HCT116 (cell line): ENCODE results near the gene MAPK8IP1. TPM values are rescaled to one million over a fixed set of nuclear protein-coding genes. Genes with fewer than 3 reads are reported as not detected.

Experiments
- ATAC-seq: fragments of 200-7000 bp; cut with Tn5 transposase; 2 replicates; pipeline ENCODE4 v1.9.1; 2020; ENCODE audit warnings: mild to moderate bottlenecking, moderate library complexity
- BruUV-seq: library from RNA; stranded (reverse); fragments of 400-500 nt; replicated peaks from 2 replicates; lab custom pipeline; 2021; lab: Mats Ljungman, UMichigan
- CTCF ChIA-PET: fragments of 300-600 bp; sonication (Branson Sonifier 250); formaldehyde crosslinking; loops from one replicate; lab custom pipeline; 2021; ENCODE audit warnings: antibody characterized with exemption; lab: Charles Lee
- POLR2A ChIA-PET: fragments of 300-600, 350-600 bp; sonication (Branson Sonifier 250); formaldehyde crosslinking; loops from one replicate; lab custom pipeline; 2021; ENCODE audit warnings: antibody characterized with exemption; lab: Charles Lee
- RAD21 ChIA-PET, 2 experiments: fragments of 300-600 bp; sonication (Branson Sonifier 250); formaldehyde crosslinking; loops; one replicate each; lab custom pipeline; 2023; ENCODE audit warnings: low total read pairs in 2 of 2; ENCODE audit not compliant: uncharacterized antibody in 2 of 2, unreplicated experiment in 2 of 2, low non-redundant PET in 1 of 2; lab: Charles Lee
- DNase-seq: peaks from one replicate; pipeline ENCODE4 v3.0.0-alpha.2; 2010; ENCODE audit warnings: low read depth, low spot score
- H2AFZ ChIP-seq: fragments of 200-600 bp; shearing (Covaris generic), sonication (generic); 2 replicates; pipeline ENCODE4 v1.6.1; 2017; ENCODE audit warnings: low read depth, mixed run types, mixed read lengths, antibody characterized with exemption, low read length; ENCODE audit not compliant: poor library complexity, severe bottlenecking
- H3K27ac ChIP-seq: 2 replicates; pipeline ENCODE4 v1.5.1; 2012; ENCODE audit warnings: low read depth, low read length
- H3K27me3 ChIP-seq: fragments of 200-600 bp; sonication (generic); 2 replicates; pipeline ENCODE4 v1.6.1; 2016; ENCODE audit warnings: mixed run types, low read length, mixed read lengths; ENCODE audit not compliant: insufficient read depth
- H3K36me3 ChIP-seq, 2 experiments: fragments of 200-500 bp in 1 of 2; fragments of 200-600 bp in 1 of 2; sonication (Bioruptor generic) in 1 of 2; sonication (generic) in 1 of 2; 2 replicates each; pipeline versions ENCODE4 v1.5.1 to v1.6.1; 2014 to 2016; ENCODE audit warnings: low read length in 2 of 2, inconsistent platforms in 1 of 2, mixed read lengths in 1 of 2, mixed run types in 1 of 2; ENCODE audit not compliant: insufficient read depth in 2 of 2, control insufficient read depth in 1 of 2
- H3K4me1 ChIP-seq, 2 experiments: fragments of 200-600 bp in 1 of 2; sonication (generic) in 1 of 2; 2 replicates each; pipeline versions ENCODE4 v1.5.1 to v1.6.1; 2012 to 2017; ENCODE audit warnings: low read length in 2 of 2, inconsistent platforms in 1 of 2, mild to moderate bottlenecking in 1 of 2, mixed read lengths in 1 of 2, mixed run types in 1 of 2, moderate library complexity in 1 of 2; ENCODE audit not compliant: insufficient read depth in 2 of 2, control insufficient read depth in 1 of 2
- H3K4me2 ChIP-seq: fragments of 200-600 bp; sonication (generic); 2 replicates; pipeline ENCODE4 v1.6.1; 2017; ENCODE audit warnings: mixed run types, low read length, mixed read lengths
- H3K4me3 ChIP-seq, 2 experiments: fragments of 200-600 bp in 1 of 2; sonication (generic) in 1 of 2; replicated peaks in 1 of 2; 2 replicates each; pipeline ENCODE4 v1.5.1; 2011 to 2016; ENCODE audit warnings: low read length in 2 of 2, control low read depth in 1 of 2, low read depth in 1 of 2, mild to moderate bottlenecking in 1 of 2, mixed read lengths in 1 of 2, mixed run types in 1 of 2
- H3K79me2 ChIP-seq: fragments of 200-600 bp; sonication (generic); 2 replicates; pipeline ENCODE4 v1.6.1; 2017; ENCODE audit warnings: mild to moderate bottlenecking, mixed run types, low read length, moderate library complexity, mixed read lengths; ENCODE audit not compliant: insufficient read depth
- H3K9ac ChIP-seq: fragments of 200-600 bp; sonication (generic); 2 replicates; pipeline ENCODE4 v1.6.1; 2016; ENCODE audit warnings: low read length, mixed read lengths
- H3K9me2 ChIP-seq: fragments of 200-600 bp; sonication (generic), shearing (Covaris generic); 2 replicates; pipeline ENCODE4 v1.6.1; 2017; ENCODE audit warnings: mixed run types, mild to moderate bottlenecking, moderate library complexity; ENCODE audit not compliant: insufficient read depth
- H3K9me3 ChIP-seq, 2 experiments: fragments of 200-500 bp in 1 of 2; fragments of 200-600 bp in 1 of 2; sonication (Bioruptor generic) in 1 of 2; sonication (generic) in 1 of 2; 2 replicates each; pipeline ENCODE4 v1.6.1; 2014 to 2017; ENCODE audit warnings: low read length in 2 of 2, mixed read lengths in 2 of 2, inconsistent platforms in 1 of 2, low read depth in 1 of 2, mild to moderate bottlenecking in 1 of 2, mixed run types in 1 of 2, moderate library complexity in 1 of 2; ENCODE audit not compliant: control insufficient read depth in 1 of 2, insufficient read depth in 1 of 2
- H4K20me1 ChIP-seq: fragments of 200-600 bp; sonication (generic), shearing (Covaris generic); 2 replicates; pipeline ENCODE4 v1.6.1; 2017; ENCODE audit warnings: mixed run types, mild to moderate bottlenecking, moderate library complexity; ENCODE audit not compliant: insufficient read depth
- CBX3 ChIP-seq: IDR thresholded peaks from 2 replicates; pipeline ENCODE4 v1.6.1; 2012; ENCODE audit warnings: low read depth
- CEBPB ChIP-seq: IDR thresholded peaks from 2 replicates; pipeline ENCODE4 v1.6.1; 2012; ENCODE audit warnings: low read depth
- ELF1 ChIP-seq: IDR thresholded peaks from 2 replicates; pipeline ENCODE4 v1.6.1; 2012; ENCODE audit warnings: low read depth, borderline replicate concordance
- EZH2 ChIP-seq: fragments of 200-600 bp; sonication (generic); IDR thresholded peaks from 2 replicates; pipeline ENCODE4 v1.6.1; 2017; ENCODE audit warnings: antibody characterized with exemption, mixed run types
- FOSL1 ChIP-seq: IDR thresholded peaks from 2 replicates; pipeline ENCODE4 v1.6.1; 2012; ENCODE audit warnings: low read depth
- POLR2AphosphoS5 ChIP-seq: IDR thresholded peaks from 2 replicates; pipeline ENCODE4 v1.6.1; 2011; ENCODE audit warnings: mild to moderate bottlenecking, low read depth, low read length, moderate library complexity
- SIN3A ChIP-seq: IDR thresholded peaks from 2 replicates; pipeline ENCODE4 v1.6.1; 2012; ENCODE audit warnings: low read depth
- TCF7L2 ChIP-seq: IDR thresholded peaks from 2 replicates; pipeline ENCODE4 v1.7.0; 2011; ENCODE audit warnings: borderline replicate concordance, inconsistent platforms; ENCODE audit not compliant: insufficient read depth, insufficient read length; ENCODE audit errors: extremely low read depth
- ZFX ChIP-seq: fragments of 450-650 bp; IDR thresholded peaks from 2 replicates; pipeline ENCODE4 v1.6.1; 2017
- intact Hi-C: fragments of 100-400 bp; cut with micrococcal nuclease; formaldehyde crosslinking; loops from 2 replicates; pipeline ENCODE4 v1.10.0; 2022
- total RNA-seq: library from RNA; stranded (reverse); gene quantifications from one replicate; pipeline ENCODE4 v1.2.1, GENCODE V29; 2021; ENCODE audit not compliant: unreplicated experiment

Gene MAPK8IP1
- total RNA-seq, 1 experiment from 2014 or later = 10.1 TPM

DNA sequence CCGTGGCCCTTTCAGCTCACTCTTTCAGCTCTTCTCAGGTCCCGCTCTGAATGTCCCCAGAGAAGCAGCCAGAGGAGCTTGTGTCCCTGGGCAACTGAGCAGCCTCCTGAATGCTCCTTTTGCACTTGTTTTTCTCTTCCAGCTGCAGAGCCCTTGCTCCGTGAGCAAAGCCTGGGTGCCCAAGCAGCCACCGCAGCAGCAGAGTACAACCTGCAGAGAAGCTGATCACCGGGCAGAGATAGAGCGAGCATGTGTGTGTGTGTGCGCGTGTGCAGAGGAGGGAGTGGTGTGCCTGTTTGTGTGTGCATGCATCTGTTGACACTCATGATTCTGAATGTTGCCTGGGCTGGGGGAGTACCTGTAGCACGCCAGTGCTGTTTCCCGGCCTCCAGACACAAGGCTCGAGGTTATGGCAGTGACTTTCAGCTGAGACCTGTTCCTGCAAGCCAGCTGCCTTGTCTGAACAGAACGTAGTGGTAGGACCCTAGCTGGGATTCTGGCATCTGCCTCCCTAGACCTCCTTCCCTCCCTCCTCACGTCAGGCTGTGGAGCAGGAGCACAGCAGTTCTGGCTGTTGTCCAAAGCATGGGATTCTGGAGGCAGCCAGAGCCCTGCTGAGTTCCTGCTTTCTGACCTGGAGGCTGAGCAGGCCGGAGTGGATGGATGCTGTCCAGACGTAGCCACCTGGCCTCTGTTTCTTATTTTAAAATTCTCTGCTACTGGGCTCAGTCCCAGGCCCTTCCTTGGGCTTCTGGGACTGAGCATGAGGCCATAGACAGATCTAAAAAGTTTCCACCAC lies 4.5 kb upstream of the MAPK8IP1 start:
- ChIA-PET POLR2A (no interaction called here), CTCF (interaction anchor here (1.5 kb wide), 1 partner anchor 125 kb away, joined by 5 read pairs; no protein-coding TSS in a partner anchor), RAD21 (no interaction called here)
- Histone ChIP-seq H3K9ac (no peak overlapping the region), H3K4me2 (peak overlapping the region; percentile 33; the same call in 1 of the 2 replicates), H3K79me2 (no peaks in the 10 kb centered on the region), H3K27me3 (no peaks in the 10 kb centered on the region), H3K4me3 (no peak overlapping the region), H3K27ac (peak overlapping the region; percentile 6; the same call in 1 of the 2 replicates), H2AFZ (no peak overlapping the region), H3K4me1 (peaks cover 25 to 37% of the 10 kb centered on the region in 2 experiments), H4K20me1 (no peaks in the 10 kb centered on the region), H3K9me2 (no peaks in the 10 kb centered on the region), H3K9me3 (no peaks in the 10 kb centered on the region), H3K36me3 (peaks cover under 1 to 5% of the 10 kb centered on the region in 2 experiments; a peak in 2 of 4 replicates)
- ATAC-seq = no peak
- no TSS peak for BruUV-seq
- no peak for DNase-seq
- no peak for TF ChIP-seq FOSL1
- no peak for TF ChIP-seq CBX3
- no peak for TF ChIP-seq CEBPB
- no peak for TF ChIP-seq POLR2AphosphoS5
- TF ChIP-seq SIN3A = no peak
- no peak for TF ChIP-seq TCF7L2
- no peak for TF ChIP-seq ZFX
- TF ChIP-seq EZH2 = no peak
- no peak for TF ChIP-seq ELF1
- intact Hi-C loops = no loop called here
